ENCODE results near the gene CREB5.

Gene CREB5

DNA sequence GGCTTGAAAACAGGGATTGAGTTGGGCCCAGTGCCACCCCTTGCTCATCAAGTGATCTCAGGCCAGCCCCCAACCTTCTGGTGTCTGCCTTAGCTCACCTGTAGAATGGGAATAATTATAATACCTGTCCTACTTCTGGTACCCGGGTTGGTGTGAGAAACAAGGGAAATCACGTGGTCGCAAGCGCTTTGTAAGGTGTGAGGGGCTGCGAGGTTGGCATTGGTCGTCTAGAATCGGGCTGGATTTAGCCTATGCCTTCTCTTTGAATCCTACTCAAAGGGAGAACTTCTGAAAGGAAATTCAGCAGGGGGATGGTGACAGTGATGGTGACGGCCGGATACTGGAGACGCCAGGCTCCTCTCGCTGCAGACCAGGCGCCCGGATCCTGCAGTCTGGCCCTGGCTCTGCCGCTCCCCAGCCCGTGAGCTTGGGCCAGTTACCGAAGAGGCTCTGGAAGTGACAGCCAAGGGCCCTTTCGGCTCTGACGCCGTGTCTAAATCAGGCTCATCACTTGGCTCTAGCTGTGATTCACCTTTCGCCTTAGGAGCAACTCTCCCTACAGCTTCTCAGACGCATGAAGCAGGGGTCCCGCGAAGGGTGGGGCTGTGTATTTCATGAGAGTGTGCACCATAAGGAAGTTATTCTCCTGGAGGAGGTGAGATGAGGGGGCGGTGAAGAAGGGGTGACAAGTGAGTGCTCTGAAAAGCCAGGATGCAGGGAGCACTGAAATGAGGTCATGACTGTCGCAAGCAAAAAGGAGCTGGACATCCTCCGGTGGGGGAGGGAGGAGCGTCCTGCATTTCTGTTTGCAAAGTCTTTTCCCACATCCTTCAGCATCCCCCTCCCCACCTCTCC, 4.0 kb upstream of the CREB5 start:
- DNase-seq = peak; percentile 38

DNA sequence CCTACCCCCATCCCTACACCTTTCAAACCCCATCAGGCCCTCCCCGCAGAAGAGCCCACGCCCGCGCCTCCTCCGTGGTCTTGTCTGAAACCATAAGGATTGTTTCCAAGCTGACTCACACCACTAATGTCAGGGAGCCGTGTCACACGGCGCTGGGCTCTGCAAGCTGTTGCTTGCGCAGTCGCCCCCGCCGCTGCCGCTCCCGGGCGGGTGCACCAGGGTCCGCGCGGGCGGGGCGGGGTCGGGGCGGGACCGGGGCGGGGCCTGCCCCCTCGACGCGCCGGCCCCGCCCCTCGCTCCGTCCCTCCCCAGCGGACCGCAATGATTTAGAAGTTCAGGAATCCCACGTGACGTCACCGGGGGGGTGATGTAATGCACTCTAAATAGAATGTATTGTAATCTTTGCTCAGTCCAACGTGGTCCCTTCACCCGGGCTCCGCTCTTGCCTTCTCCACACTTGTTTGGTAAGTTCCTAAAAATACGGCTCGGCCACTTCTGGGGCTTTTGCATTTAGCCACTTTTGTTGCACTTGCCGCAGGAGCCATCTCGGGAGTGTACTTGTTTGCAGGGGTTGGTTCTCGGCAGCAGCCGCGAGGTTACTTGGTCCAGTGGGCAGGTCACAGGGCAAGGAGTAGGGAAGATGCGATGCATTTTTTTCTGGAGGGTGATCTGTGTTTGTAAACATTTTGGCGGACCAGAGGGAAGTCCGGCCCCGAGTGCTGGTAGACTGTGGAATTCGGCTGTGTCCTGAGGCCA, 3.2 kb upstream of the CREB5 start:
- DNase-seq = peak; percentile 95

GRCh38 chr7:28409716-28410627, 2.3 kb upstream of the CREB5 start:
- peak; percentile 67 for DNase-seq

DNA sequence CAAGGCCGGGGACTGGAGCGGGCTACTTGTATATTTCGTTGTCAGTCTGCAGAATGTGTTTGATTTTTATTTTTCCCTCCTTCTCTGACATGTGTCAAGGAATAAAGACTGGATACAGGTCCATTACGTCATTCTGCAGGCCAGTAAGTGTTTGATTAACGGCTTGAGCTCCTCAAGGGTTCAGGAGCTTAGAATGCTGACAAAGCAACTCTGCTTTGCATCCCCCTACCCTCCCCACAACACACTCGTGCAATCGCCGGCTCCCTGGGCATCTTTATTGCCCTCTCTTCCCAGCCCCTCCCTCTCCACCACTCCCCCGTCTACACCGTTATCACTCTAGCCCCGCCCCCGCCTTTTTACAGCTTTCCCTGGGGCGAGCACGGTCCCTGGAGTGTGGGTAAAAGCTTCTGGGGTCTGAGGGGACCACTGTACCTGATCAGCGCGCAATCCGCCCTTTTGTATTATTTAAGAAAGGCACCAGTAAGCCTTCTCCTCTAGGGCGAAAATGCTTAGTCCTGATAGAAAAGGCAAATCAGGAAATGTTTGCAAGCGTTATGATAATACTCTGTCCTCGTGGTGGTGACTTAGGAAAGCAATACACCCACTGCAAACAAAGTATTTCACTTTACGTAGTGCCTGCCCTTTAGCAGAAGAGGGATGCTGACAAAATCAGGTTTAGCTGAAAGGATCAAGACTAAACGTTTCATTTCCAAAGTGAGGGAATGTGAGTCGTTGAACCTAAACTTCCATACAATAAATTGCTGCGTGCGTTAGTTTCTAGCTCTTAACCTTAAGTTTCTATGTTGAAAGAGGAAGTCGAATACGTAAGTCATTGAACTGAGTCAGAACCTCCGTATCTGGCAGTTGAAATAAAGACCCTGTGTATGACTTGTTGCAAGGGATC, 1.4 kb upstream of the CREB5 start:
- peak; percentile 62 for DNase-seq

DNA sequence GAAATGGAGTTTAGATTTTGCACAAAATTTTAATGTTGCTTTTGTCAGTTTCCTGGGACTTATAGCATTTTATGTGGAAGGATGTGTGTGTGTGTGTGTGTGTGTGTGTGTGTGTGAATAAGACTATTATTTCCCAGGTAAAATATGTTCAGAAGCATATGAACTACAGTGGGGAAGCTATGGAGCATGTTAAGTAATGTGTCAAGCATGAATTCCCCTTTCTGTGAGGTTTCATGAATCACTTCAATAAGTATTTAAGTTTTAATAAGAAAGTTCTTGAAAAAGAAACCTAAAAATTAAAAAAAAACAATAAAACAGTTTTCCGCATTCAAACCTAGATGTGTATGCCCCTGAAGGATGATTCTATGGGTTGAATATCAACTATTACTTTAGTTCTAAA, 693 bp downstream of the CREB5 start:
- DNase-seq = no peak

- no peak for DNase-seq
Observed at GRCh38 chr7:28414453-28414852, 2.1 kb downstream of the CREB5 start.

- DNase-seq = no peak
Observed at GRCh38 chr7:28417321-28417940, 5.1 kb downstream of the CREB5 start.

DNA sequence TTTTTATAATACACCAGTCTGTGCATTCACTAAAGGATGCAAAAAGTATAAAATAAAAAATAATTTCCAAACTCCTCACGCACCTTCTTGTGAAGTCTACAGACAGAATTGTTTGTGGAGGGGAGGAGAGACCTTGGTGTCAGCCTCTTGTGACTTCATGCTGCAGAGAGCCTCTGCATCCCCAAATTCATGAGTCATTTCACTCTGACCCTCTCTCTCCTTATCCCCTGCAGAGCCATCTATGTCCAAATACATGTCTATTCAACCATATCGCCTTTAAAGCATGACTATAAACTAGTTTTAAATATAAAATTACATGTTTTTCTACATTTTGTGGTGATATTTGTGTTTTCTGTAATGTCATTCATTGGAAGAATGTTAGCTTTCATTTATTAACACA, 6.0 kb downstream of the CREB5 start:
- no peak for DNase-seq

DNA sequence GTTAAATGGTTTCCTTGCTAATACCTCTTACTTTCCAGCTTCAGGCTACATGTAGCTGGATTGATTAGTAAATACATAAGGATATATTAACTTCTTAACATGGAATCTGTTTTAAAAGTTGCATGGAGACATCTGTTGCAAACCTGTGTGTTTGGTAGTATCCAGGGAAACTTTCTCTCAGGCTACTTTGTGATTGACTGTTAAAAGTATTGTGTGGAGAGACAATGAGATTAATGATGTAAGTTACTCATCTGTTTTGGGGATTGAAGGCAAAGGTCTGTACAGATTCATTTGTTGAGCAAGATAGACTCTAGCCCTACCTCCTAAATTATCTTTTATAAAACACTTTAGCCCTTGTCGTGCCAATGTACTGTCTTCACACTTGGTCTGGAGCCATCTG, 6.6 kb downstream of the CREB5 start:
- no peak for DNase-seq

GRCh38 chr7:28419716-28420115, 7.4 kb downstream of the CREB5 start:
- DNase-seq = no peak

- DNase-seq = no peak
Observed at GRCh38 chr7:28423112-28423511, 10.8 kb downstream of the CREB5 start.

- no peak for DNase-seq
Observed at GRCh38 chr7:28423918-28424514, 11.7 kb downstream of the CREB5 start.

GRCh38 chr7:28425496-28425895, 13.2 kb downstream of the CREB5 start:
- DNase-seq = no peak

- DNase-seq = no peak
Observed at GRCh38 chr7:28427236-28427635, 14.9 kb downstream of the CREB5 start.

- DNase-seq = no peak
Observed at GRCh38 chr7:28430616-28431015, 18.3 kb downstream of the CREB5 start.

- DNase-seq = no peak
Observed at GRCh38 chr7:28432105-28432504, 19.8 kb downstream of the CREB5 start.

DNA sequence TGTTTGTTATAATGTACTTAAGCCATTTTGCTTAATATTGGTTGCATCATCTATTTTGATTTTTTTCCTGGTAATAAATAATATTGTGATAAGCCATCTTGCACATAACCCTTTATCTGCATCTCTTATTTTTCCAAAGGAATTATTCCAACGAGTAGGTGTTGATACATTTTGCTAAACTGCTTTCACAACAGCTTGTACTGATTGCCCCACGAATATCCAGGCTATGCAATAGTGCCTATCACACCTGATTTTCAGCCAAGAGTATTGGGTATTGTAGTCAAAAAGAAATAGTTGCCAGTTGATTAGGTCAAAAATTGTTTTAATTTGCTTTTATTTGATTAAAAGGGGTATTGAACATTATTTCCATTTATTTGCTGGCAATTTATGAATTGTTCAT, 20.7 kb downstream of the CREB5 start:
- no peak for DNase-seq

- DNase-seq = no peak
Observed at GRCh38 chr7:28433699-28434219, 21.4 kb downstream of the CREB5 start.

- no peak for DNase-seq
Observed at GRCh38 chr7:28434510-28434909, 22.2 kb downstream of the CREB5 start.

DNA sequence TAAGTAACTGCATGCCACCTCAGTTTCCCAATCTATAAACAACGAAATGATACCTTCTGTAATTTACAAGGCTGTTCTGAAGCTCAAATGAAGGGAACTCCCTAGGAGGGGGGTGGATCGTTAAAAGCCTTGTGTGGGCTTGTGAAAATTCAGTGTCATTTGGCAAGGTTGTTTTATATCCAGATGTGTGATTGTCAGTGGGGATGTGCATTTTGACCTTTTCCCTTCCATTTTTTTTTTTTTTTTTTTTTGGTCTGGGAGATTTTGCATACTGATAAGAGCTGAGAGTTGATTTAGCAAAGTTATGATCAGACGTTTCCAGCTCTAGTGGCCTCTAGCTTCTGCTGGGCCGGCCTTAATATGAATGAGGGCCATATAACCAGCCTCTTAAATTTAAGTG, 22.8 kb downstream of the CREB5 start:
- DNase-seq = no peak

All from left hindlimb (tissue), 1 donor.